HL-60/S4 treated with phorbol 12-myristate 13-acetate at 8.2 ng/mL for 4 days and 3 days (cell line): ENCODE results near the gene MAGI2.

ENCODE experiments used
- in situ Hi-C: fragments of 300-500 bp; cut with MboI; formaldehyde crosslinking; loops from 2 replicates; pipeline ENCODE4 v1.15.0; 2022; ENCODE audit warnings: low sequenced_read_pairs

MAGI2 gene

DNA sequence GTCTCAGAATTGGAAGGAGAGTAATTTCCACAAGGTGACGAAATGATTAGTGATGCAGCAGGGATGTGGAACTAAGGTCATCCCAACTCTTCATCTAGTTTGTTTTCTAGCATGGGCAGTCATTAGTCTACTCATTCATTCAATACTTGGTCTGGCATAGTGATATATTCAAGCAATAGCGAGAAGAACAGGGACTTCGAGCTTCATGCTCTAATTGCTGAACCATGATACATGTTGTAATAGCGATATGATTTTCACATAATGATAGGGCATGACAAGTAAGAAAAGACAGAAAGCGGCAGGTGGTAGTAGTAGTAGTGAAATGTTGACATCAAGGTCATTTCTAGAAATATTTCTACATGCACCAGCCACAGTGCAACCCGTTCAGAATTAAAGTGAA is 1002.8 kb downstream of the MAGI2 start:
- in situ Hi-C loops = no loop called here

DNA sequence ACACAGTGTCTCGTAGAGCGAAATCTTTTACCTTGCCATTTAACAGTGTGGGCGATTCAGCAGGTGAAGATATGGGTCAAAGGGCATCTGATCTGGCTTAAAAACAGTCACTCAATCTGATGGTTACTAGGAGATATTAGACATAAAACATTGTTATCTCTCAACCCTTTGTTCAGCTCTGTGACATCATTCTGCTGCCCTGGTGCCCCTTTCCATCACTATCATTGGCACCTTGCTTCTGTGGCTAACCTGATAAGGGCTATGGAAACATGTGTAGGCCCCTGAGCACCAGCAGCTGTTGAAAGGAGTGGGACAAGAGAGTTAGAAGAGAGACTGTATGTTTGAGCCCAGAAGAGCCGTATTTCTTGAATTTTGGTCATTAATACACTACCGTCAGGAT is 1004.6 kb downstream of the MAGI2 start:
- in situ Hi-C loops = no loop called here

DNA sequence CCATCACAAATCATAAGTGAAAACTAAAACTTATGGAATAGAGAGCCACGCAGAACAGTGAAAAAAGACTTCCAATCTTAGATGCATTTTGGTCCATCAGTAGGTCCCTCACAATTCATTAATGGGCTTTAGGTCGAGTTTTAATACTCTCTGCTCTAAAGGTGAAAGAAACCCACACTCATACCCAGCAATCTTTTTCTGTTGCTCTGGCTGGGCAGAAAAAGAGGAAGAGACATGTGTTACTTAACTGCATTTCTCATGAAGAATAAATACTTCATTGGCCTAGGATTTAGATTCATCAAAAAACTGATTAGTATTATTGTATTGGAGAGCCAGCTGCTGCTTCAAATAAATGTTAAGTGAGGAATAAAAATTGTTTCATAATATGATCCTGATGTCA is 1009.2 kb downstream of the MAGI2 start:
- in situ Hi-C loops = no loop called here

DNA sequence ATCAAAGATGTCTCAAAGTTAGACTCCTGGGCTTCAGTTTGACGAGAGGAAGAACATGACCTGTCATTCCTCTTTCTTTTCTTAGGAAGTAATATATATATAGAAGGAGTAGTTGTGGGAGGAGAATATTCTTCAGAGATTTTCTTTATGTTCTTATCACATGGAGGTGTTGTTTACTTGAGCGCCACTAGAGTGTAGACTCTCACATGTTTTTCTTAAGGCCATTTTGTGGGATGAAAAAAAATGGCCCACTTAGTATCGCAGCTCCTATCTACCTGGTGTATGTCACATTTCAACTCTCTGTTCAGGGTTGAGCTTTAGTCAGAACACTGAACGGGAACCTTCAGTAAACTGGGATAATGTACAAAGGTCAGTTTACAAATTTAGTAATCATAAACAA is 1009.7 kb downstream of the MAGI2 start:
- in situ Hi-C loops = no loop called here

DNA sequence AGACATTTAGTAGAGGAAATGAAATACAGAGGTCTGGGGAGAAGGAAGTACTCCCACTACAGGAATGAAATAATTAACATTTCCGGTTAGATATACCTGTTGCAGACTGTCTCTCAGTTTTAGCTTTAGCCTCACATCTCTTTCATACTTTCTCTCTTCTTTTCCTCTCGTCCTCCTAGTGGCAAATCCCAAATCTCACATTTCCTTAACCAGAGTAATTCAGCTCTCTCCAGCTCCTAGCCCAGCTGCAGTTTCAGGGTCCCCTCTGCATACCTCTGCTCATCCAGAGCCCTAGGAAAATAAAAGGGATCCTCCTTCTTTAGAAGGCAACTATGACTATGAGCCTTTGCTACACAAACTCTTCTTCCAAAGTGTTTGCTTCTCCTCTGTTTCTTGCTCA is 1011.7 kb downstream of the MAGI2 start:
- in situ Hi-C loops = no loop called here

DNA sequence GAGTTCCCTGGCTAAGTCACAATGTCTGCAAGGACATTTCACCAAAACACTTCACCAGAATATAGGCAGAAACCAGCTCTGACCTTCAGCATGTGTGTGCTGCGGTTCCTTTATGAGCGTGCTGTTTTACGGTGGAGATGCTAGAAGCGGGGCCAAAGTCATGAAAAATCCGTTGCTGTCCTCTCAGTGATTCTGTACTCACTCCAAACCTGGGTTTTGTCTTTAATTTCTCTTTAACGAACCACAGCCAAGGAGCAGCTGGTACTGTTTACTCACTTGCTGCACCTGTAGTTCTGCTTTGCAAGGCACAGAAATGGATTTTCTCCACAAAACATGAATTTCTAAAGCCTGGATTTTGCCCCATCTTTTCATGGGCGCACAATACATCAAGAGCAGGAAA is 1015.0 kb downstream of the MAGI2 start:
- in situ Hi-C loops = no loop called here

DNA sequence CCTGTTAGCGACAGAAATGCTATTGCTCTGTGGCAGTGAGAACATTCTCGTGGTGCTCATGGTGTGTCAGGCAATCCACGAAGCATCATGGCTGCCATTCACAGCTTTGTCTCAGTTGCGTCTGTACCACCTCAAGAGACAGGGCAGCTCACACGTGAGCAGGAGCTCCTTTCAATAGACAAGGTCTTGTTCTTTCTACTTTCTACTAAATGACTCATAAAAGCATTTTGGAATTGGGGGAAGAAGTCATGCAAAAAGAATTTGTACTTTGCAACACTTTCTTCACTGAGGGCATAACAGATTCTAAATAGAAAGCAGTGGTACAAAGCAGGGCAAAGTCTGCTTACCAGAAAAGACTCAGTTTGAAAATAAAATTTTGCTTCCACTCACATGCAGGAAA is 1016.3 kb downstream of the MAGI2 start:
- in situ Hi-C loops = no loop called here

DNA sequence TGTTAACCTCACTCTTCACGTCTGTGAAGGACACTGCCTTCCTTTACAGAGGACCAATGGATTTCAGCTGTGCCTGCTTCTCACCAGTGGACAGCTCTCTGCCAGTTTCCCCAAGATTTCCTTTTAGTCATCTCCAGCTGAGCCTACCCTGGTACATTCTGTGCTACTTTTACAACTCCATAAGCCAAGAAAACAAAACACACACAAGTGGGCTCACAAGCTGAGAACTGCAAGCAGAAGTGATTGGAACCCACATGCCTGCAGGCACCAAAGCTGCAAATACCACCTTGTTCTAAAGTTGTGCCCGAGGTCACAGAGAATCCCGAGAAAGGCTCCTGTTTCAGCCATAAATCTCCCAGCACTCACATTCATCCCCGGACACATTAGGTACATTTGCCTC is 1018.1 kb downstream of the MAGI2 start:
- in situ Hi-C loops = no loop called here

DNA sequence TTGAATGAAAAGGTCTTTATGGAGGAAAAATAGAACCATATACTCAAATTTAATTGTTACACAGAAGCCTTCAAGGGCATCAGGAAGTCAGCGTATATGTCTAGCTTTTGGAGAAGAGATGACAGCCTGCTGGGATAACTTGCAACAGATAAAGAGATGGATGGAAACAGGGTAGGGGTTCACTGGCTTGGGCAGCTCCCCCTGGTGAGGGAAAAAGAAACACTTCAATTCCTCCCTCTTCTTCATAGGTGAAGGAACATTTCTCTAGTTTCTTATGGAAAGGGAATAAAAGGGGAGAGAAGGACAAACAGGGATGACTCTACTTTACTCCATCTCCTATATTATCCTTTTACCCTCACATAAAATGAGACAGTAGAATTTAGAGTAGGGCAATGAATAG is 1019.2 kb downstream of the MAGI2 start:
- in situ Hi-C loops = no loop called here

DNA sequence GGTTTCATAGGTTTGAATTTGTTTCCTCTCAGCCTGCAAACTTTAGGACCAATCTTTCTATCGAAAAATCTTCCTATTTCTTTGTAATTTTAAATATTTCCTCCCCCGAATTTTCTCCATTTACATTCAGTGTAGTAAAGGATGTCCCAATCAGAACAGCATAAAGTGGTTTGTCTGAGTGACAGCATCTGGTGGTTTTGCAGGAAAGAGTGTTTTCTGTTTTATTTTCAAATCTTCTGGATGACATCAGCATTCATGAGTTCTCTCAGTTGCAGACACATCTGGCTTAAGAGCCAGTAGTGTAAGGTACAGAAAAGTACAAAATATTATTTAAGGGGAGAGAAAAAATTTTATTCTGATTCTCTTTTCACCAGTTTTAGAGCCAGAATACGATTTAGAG is 1020.0 kb downstream of the MAGI2 start:
- in situ Hi-C loops = no loop called here

DNA sequence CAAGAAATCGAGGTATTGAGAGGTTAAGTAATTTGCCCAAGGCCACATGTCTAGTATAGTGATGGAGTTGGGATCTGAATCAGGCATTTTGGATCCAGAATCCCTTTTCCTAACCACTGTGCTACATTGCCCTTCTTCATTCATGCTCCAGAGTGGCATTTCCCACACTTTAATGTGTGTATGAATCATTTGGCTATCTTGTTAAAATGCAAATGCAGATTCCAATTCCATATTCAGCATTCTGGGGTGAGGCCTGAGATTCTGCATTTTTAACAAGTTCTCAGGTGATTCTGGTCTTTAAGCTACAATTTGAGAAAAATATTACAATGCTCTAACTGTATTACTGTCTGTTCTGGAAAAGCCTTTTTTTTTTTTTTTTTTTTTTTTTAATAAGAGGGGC is 1023.6 kb downstream of the MAGI2 start:
- in situ Hi-C loops = no loop called here

DNA sequence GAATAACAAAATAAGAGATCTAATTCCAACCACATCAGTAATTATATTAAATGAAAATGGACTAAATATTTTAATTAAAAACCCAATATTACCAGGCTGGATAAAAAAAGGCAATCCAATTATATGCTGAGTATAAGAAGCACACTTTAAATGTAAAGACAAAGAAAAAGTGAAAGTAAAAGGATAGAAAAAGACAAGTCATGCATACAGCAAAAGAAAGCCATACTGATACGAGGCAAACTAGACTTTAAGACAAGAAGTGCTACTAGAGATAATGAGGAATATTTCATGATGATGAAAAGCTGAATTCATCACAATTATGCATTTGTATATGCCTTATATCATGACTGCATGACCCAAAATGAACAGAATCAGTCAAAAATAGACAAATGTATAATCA is 1026.3 kb downstream of the MAGI2 start:
- in situ Hi-C loops = no loop called here

DNA sequence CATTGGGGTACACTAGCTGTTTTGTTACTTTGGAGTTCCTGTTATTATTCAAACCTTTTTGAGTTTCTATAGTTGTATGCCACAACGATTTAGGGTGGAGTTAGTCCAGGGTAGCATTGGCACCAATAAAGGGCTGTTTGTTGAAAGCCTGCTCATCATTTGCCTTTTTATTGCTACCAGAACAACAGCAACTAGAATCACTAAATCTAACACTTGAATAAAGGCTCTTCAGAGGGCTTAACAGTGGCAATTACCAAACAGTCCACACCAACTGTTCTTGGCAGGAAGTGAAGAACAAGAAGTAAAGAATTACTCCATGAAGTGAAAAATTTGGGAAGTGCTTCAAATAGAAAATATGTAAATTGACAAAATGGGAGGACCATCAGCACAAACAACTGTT is 1033.5 kb downstream of the MAGI2 start:
- in situ Hi-C loops = no loop called here

DNA sequence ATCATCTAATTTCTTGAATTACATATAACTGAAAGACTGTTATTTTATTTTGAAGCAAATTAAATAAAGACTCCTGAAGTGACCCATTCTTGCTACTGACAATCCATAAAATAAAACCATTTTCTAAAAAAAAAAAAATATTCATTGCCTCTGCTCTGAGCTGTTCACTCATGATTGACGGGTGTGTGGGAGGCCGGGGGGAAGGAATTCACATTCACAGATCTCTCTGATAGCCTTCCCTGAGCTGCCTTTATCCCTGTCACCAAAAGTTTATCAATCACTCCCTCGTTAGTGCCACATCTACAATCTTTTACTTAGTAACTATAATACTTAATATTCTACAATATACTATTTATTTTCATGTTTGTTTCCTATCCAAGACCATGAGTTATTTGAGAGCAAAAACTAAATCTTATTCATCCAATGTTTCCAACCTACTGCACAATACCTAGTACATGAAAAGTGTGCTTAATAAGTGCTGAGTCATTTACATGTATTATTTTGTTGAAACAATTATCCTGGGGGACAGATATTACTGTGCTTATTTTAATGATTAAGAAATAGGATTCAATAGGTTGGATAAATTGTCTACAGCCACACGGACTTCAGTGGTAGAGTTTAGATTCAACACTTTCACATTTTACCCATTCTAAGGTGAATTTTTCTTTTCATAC is 1036.2 kb downstream of the MAGI2 start:
- in situ Hi-C loops = no loop called here

DNA sequence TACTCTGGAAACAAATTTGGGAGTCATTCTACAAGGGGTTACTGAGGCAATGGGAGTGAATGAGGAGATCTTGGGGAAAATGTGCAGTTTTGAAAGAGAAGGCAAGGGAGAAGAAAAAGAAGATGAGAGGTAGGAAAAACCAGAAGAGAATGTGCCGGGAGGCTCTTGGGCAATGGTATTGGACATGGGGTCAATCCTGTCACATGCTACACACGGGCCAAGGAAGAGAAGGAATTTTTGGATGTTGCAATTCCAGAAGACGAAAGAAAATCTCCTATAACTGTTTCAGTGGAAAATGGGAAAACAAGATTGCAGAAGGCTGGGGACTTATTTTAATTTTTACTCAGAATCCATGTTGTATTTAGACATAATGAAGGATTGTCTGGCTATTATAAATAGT is 1039.9 kb downstream of the MAGI2 start:
- in situ Hi-C loops = no loop called here

DNA sequence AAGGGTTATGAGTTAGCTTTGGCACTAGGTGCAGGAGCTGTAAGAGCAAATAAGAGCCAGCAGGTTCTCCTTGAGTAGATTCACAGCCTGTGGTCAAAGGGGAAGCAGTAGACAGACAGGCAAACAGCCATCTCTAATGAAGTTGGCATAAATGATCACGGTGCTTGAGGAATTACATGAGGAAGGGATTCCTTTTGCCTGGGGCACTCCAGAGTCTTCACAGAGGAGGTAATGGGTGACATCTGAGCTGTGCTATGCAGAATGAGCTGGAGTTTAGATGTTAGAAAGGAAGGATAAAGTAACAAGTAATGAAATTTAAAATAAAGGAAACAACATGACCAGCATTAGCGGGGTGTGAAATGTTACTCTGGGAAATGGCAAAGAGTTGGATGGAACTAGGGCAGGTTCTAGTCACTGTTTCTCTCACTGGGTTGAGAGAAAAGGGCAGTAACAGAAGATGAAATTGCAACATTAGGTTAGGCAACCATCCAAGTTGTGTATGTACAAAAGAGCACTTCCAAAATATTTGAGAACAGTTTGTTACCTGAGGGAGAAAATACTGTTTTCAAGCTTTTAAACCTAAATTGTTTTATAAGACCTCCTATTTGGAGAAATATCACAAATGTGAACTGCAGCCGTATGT is 1041.1 kb downstream of the MAGI2 start:
- in situ Hi-C loops = no loop called here

DNA sequence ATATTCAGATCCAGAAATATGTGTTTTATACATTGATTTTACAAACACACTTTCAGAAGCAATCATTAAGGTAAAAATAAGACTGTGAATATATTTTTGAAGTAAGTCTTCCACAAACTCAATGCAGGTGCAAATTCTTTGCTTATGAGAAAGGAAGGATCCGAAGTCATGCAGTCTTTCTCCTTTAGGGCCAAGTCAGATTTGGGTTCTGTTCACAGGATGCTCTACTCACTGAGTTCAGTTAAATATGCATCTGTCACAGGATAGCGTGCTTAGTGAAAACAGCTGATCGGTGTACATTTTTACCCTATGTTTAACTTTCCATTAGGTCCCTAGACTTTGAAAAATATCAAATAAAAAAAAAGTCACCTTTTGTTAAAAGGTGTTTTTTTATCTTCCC is 1046.4 kb downstream of the MAGI2 start:
- in situ Hi-C loops = no loop called here

DNA sequence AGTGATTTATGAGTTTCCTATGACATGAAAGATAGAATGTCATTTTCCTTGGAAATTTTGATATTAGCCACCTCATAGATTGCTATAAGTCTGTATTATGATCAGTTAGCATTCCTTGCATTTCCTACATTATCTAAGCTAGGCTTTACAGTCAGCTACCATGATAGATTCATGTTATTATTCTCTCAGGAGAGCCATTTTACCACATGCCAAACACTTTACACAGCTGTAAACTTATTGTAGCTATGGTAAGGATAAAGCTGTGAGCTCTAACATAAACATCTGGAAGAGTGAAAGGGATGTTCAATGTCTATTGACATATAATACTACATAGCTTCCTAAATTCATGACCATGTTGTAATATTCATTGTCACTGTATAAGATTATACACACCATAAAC is 1046.9 kb downstream of the MAGI2 start:
- in situ Hi-C loops = no loop called here

DNA sequence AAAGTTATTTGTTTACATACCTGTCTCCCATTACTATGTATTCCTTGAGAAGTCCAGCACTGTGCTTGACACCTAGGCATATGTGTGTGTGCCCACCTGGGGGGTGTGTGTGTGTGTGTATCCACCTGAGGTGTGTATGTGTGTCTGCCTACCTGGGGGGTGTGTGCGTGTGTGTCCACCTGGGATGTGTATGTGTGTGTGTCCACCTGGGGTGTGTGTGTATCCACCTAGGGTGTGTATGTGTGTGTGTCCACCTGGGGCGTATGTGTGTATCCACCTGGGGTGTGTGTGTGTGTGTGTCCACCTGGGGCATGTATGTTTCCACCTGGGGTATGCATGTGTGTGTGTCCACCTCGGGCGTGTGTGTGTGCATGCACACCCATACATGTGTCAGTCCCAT is 1051.4 kb downstream of the MAGI2 start:
- in situ Hi-C loops = no loop called here

DNA sequence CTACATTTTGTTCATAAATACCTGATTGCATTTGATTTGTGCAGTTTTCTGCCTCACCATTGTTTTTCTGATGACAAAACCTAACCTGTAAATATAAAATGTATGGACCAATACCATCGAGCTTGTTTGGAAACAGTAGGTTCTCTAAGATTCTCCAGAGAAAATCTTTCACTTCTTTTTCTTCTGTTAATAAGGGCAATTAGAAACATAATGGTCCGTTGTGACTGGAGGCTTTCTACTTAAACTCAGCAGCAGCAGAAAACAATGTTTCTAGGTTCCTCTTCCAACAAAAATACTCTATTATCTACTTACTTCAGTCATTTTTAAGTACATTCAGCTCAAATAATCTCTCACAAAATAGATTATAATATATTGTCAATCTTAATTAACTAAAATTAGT is 1053.4 kb downstream of the MAGI2 start:
- in situ Hi-C loops = no loop called here

DNA sequence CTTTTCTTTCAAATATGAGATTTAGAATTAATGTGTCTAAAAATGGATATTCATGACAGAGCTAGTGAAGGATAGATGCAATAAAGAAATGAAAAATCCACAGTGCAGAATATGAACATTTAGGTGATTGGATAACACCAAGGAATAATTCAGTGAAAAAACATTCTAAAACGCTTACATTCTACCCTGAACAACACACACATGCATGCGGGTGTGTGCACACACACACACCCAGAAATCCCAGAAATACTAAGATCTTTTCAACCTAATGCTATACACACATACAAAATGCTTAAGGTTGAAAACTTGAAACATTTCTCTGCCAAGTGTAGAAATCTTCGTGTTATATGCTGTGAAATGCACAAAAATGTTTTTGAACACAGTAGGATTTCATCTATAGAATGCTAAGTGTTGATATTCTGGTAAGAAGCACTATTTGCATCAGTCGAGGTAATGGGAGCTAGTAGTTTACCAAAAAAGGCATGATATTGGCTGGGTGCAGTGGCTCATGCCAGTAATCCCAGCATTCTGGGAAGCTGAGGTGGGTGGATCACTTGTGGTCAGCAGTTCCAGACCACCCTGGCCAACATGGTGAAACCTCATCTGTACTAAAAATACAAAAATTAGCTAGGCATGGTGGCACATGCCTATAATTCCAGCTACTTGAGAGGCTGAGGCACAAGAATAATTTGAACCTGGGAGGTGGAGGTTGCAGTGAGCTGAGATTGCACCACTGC is 1054.3 kb downstream of the MAGI2 start:
- in situ Hi-C loops = no loop called here

DNA sequence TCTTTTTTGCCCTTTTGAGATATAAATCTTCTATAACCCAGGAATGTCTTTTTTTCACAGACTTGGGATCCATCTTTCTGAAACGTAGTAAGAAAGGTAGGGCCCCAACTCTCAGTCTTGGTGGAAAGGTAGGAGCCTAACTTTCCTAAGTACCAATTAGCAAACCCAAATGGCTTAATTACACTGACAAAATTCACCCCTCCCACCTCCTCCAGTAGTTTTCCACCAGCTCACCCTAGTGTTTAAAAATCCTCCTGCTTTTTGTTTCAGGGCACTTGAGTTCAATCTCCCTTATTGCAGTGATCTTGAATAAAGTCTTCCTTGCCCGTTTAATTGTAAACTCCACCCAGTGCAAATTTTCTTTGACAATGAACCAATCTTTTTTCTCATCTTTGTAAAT is 1054.9 kb downstream of the MAGI2 start:
- in situ Hi-C loops = no loop called here
